Keratinocyte (primary cell): ENCODE results near the gene SLC35A1.

Experiments
- EZH2 ChIP-seq: IDR thresholded peaks from one replicate; pipeline ENCODE4 v1.6.1; 2012; ENCODE audit warnings: inconsistent platforms, mild to moderate bottlenecking, low read length, moderate library complexity
- TF ChIP-seq, protein P1 (sequence below), 3 experiments: IDR thresholded peaks in 1 of 3; conservative IDR thresholded peaks in 1 of 3; optimal IDR thresholded peaks in 1 of 3; 2 replicates in 2 of 3; 3 replicates in 1 of 3; pipeline versions ENCODE3 to v1.5.1; 2011; ENCODE audit warnings: low read length in 3 of 3, mild to moderate bottlenecking in 3 of 3, moderate library complexity in 2 of 3, control low read depth in 1 of 3, inconsistent platforms in 1 of 3; ENCODE audit not compliant: insufficient read depth in 2 of 3; ENCODE audit errors: extremely low read depth in 1 of 3

DNA sequence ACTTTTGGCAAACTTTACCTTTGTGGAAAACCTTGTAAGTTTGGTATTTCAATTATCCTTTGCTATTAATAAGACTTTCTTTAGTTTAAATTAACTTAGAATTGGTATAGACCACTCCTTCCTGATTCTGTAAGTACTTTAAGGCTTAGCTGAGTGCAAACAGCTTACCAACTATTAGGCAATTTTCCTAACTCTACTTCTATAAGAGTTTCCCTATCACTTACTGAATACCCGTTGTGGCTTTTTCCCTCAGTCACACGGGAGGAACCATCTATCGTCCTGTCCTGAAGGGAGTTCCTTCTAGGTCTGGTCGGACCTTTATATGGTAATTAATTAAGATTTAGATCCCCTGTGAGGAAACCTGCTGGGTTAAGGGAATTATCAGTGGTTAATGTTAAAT lies 9.6 kb downstream of the SLC35A1 start:
- TF ChIP-seq, protein P1, sequence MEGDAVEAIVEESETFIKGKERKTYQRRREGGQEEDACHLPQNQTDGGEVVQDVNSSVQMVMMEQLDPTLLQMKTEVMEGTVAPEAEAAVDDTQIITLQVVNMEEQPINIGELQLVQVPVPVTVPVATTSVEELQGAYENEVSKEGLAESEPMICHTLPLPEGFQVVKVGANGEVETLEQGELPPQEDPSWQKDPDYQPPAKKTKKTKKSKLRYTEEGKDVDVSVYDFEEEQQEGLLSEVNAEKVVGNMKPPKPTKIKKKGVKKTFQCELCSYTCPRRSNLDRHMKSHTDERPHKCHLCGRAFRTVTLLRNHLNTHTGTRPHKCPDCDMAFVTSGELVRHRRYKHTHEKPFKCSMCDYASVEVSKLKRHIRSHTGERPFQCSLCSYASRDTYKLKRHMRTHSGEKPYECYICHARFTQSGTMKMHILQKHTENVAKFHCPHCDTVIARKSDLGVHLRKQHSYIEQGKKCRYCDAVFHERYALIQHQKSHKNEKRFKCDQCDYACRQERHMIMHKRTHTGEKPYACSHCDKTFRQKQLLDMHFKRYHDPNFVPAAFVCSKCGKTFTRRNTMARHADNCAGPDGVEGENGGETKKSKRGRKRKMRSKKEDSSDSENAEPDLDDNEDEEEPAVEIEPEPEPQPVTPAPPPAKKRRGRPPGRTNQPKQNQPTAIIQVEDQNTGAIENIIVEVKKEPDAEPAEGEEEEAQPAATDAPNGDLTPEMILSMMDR (optimal IDR thresholded peaks at IDR 0.05 in 1 of 3, IDR thresholded peaks at IDR 0.05 in 1 of 3, conservative IDR thresholded peaks at IDR 0.05 in 1 of 3; ENCODE audit: extremely low read depth in 1 of 3, insufficient read depth in 2 of 3, low read length in 3 of 3) = no peak
- TF ChIP-seq EZH2 = no peak
